GM12873 (cell line): ENCODE measurements around the gene BAIAP2L2.

ENCODE experiments used
- TF ChIP-seq, protein P1 (sequence below): IDR thresholded peaks from 2 replicates; pipeline ENCODE4 v1.5.1; 2012; ENCODE audit warnings: low read depth, mild to moderate bottlenecking, moderate library complexity, low read length, control low read depth; ENCODE audit not compliant: insufficient read depth; ENCODE audit errors: missing control alignments

The BAIAP2L2 gene

DNA sequence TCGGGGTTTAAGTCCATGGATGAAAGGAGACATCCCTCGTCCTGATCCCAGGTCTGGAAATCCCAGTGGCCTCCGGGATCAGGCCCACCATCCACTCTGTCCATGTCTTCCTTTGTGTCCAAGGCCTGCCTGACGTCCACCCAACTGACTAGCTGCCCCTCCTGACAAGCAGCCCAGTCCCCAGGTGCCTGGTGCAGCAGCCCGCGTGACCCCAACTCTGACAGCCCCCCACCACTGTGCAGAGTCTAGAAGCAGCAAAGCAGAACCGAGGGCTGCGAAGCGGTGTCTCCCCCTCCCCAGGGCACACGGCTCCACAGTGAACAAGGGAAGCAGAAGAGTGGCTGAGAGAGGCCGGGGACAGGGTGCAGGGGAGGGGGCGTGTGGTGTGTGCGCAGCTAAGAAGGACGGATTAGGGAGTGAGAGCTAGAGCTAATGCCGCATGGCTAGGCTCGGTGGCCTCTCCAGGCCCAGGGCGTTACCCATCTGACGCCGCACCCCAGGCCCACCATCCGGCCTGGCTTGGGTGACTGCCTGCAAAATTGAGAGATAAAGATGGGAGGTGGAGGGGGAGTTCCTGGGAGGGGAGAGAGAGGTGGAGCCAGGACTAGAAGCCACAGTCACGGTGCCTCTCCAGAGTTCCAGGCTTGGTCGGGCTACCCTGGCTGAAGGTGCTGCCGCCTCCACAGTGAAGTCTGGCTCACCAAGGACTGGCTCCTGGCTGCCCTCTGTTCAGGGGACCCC lies 16.6 kb upstream of the BAIAP2L2 start:
- TF ChIP-seq, protein P1, sequence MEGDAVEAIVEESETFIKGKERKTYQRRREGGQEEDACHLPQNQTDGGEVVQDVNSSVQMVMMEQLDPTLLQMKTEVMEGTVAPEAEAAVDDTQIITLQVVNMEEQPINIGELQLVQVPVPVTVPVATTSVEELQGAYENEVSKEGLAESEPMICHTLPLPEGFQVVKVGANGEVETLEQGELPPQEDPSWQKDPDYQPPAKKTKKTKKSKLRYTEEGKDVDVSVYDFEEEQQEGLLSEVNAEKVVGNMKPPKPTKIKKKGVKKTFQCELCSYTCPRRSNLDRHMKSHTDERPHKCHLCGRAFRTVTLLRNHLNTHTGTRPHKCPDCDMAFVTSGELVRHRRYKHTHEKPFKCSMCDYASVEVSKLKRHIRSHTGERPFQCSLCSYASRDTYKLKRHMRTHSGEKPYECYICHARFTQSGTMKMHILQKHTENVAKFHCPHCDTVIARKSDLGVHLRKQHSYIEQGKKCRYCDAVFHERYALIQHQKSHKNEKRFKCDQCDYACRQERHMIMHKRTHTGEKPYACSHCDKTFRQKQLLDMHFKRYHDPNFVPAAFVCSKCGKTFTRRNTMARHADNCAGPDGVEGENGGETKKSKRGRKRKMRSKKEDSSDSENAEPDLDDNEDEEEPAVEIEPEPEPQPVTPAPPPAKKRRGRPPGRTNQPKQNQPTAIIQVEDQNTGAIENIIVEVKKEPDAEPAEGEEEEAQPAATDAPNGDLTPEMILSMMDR, result no peak

DNA sequence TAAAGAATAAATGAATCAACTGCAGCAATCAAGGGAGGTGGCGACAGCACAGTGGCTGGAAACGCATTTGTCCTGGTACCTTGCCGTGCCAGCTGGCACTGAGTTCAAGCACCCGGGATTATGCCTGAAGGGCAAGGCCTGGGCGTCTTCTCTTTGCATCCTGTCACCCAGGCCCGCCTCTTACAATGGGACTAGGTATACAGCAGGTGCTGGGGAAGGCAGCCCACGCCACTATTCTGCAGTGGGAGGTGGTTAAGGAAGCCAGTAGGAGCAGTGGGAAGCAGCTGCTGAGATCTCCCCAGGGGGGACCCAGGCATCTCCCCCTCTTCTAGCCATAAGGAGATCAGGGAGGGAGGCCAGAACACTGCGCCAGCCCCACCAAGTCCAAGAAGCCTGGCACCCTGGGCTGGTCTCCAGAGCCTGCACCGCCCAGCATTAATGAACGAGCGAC lies 15.3 kb upstream of the BAIAP2L2 start:
- TF ChIP-seq, protein P1, result no peak

DNA sequence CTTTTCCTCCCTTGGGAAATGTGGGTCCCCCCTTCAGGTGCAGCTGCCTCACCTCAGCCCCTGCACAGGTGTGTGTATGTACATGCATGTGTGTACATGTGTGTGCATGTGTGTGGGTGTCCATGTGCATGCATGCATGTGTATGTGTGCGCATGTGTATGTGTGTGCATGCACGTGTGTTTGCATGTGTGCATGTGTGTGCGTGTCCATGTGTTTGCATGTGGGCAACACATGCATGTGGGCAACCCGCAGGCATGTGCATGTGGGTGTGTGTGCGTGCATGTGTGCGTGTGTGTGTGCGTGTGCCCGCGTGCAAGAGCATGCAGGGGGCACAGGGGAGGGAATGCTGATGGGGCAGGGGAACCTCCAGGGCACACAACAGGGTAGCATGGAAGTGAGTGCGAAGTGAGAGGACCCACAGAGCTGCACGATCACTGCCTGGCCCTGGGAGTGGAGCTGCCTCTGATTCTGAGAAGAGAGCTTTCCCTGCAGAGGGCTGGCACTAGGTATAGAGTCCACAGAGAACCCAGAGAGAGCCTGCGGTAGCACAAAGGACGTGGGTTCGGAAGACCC lies 14.6 kb upstream of the BAIAP2L2 start:
- TF ChIP-seq, protein P1, result no peak

DNA sequence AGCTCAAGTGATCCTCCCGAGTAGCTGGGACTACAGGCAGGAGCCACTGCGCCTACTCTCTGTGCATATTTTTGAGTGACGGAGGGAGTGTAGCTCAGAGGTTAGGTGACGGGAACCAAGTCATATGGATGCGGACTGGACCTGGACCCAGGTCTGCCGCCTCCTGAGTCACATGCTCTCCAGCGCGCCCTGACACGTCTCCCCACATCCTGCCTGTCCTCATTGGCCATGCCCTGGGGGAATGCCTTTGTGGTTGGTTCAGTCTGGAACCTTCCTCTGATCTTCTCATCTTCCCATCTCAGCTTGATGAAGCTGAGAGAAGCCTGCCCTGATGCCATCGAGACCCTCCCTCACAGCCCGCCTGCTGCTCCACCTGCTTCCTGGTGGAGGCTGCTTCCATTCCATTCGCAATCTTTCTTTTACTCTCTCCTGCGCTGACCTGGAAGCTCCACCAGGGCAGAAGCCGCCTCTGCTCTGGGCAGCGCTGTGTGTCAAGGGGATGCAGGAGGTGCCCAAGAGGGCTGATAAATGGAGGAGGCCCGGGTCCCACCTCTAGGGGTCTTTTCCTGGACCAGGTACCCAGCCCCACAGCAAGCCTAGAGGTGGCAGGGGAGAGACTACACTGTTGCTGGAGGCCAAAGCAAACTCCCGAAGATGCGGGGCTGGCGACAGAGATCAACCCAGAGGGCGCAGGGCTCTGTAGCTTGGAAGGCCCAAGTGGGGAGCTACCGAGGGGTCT lies 13.9 kb upstream of the BAIAP2L2 start:
- TF ChIP-seq, protein P1, result no peak

DNA sequence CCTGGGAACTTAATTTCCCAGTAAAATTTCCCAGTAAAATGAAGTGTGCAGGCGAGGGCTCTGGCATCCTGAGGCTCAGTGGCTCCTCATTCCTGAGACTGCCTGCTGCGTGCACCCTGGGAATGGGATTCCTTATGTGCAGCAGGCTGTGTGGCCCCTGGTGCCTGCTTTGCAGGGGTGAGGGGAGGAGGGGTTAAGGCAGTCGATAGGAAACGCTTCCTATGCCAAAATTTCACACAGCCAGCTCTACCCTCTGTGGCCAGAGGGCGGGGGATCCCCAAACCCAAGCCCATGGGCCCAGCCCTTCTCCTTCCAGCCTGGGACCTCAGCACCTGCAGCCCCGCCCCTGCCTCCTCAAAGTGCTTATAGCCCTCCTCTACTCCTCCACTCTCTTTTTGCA lies 12.1 kb upstream of the BAIAP2L2 start:
- TF ChIP-seq, protein P1, result no peak

DNA sequence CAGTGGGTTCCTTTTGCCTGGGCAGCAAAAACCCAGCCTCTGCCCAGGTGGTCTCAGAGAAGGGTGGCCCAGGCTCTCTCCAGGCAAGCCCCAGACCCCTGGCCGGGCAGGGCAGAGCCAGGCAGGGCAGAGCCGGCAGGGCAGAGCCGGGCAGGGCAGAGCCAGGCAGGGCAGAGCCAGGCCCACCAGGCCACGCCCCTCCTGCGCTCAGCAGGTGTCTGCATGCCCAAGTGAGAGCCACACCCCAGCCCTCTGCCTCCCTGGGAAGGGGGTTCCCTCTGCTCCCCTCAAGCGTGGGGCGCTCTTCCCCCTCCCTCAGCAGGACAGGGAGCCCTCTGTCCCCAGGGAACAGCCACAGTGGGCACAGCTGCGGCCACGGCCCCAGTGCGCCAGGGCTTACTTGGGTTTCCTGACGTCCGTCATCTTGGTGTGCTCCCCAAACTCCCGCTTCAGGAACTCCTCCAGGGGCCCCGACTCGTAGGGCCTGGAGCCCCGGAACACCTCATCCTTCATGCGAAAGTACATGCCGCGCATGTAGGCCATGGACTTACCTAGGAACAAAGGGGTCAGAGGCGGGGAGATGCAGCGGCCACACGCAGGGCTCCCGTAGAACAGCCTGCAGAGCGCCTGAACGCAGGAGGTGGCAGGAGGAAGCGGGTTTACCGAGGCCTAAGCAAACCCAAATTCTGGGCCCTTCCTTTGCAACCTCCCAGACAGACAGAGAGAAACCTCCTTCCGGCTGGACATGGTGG lies 10.1 kb upstream of the BAIAP2L2 start:
- TF ChIP-seq, protein P1, result no peak
